Thoracic aorta (tissue), 2 donors: ENCODE measurements around the gene STEAP1. TPM values are rescaled to one million over a fixed set of nuclear protein-coding genes. Genes with fewer than 3 reads are reported as not detected.

Experiments
- ATAC-seq: fragments of 150-250 bp; one replicate; pipeline ENCODE4 v1.8.0; 2017; ENCODE audit warnings: low read depth; ENCODE audit not compliant: insufficient number of reproducible peaks, low FRiP score
- DNase-seq: peaks from one replicate; pipeline ENCODE4 v3.0.0-alpha.2; 2020; ENCODE audit warnings: low spot score
- H3K27ac ChIP-seq, 2 donors: fragments of 200-600 bp; sonication (generic); 1 replicate in 1 of 2; 2 replicates in 1 of 2; pipeline ENCODE4 v1.5.1; 2016; ENCODE audit warnings: mild to moderate bottlenecking in 2 of 2, moderate library complexity in 2 of 2
- H3K27me3 ChIP-seq: fragments of 200-600 bp; sonication (generic); replicated peaks from 2 replicates; pipeline ENCODE4 v1.6.0; 2016; ENCODE audit warnings: mild to moderate bottlenecking; ENCODE audit not compliant: insufficient read depth
- H3K36me3 ChIP-seq: fragments of 200-600 bp; sonication (generic); one replicate; pipeline ENCODE4 v1.5.1; 2016
- H3K4me1 ChIP-seq, 2 donors: fragments of 200-600 bp; sonication (generic); 1 replicate in 1 of 2; 2 replicates in 1 of 2; pipeline versions ENCODE4 v1.5.1 to v1.6.0; 2016; ENCODE audit warnings: low read depth in 2 of 2, mild to moderate bottlenecking in 1 of 2; ENCODE audit not compliant: control insufficient read depth in 1 of 2
- H3K4me3 ChIP-seq: fragments of 200-600 bp; sonication (generic); 2 replicates; pipeline ENCODE4 v1.5.1; 2016; ENCODE audit warnings: mild to moderate bottlenecking
- H3K9me3 ChIP-seq: fragments of 200-600 bp; sonication (generic); 2 replicates; pipeline ENCODE4 v1.5.1; 2016
- CTCF ChIP-seq: fragments of 200-600 bp; sonication (generic); IDR thresholded peaks from one replicate; pipeline ENCODE4 v1.5.1; 2019; ENCODE audit warnings: antibody characterized with exemption
- total RNA-seq, 2 donors: library from RNA; depleted of rRNA; stranded (reverse); fragments of >200 nt; gene quantifications; one replicate each; pipeline versions ENCODE4 v1.1.0 to v1.2.3, GENCODE V29; 2016

The STEAP1 gene
- total RNA-seq, 2 donors from 2014 or later = 15.6 to 26.5 TPM

GRCh38 chr7:90166153-90166552, 11.9 kb downstream of the STEAP1 start:
- no peak for TF ChIP-seq CTCF
- no peaks in the 10 kb centered on the region for H3K4me1 ChIP-seq

GRCh38 chr7:90167361-90167760, 13.1 kb downstream of the STEAP1 start:
- ATAC-seq (no peak), DNase-seq (no peak)
- H3K4me1 ChIP-seq = no peaks in the 10 kb centered on the region
- no peak overlapping the region for H3K4me3 ChIP-seq
- H3K9me3 ChIP-seq = peaks cover 3% of the 10 kb centered on the region
- H3K36me3 ChIP-seq = no peaks in the 10 kb centered on the region
- H3K27ac ChIP-seq = no peak overlapping the region
- no peaks in the 10 kb centered on the region for H3K27me3 ChIP-seq
- no peak for TF ChIP-seq CTCF

More at GRCh38 chr7:90166153-90166552, 11.9 kb downstream of the STEAP1 start:
- H3K27me3 ChIP-seq = no peaks in the 10 kb centered on the region
- ATAC-seq = no peak
- peaks cover 3% of the 10 kb centered on the region for H3K9me3 ChIP-seq
- H3K4me3 ChIP-seq = no peak overlapping the region
- H3K36me3 ChIP-seq = no peaks in the 10 kb centered on the region
- H3K27ac ChIP-seq = no peak overlapping the region
- DNase-seq = no peak

GRCh38 chr7:90169891-90170290, 15.6 kb downstream of the STEAP1 start:
- Histone ChIP-seq H3K9me3 (peaks cover 3% of the 10 kb centered on the region), H3K27me3 (no peaks in the 10 kb centered on the region), H3K4me3 (no peak overlapping the region), H3K36me3 (no peaks in the 10 kb centered on the region), H3K4me1 (no peaks in the 10 kb centered on the region), H3K27ac (no peak overlapping the region)
- DNase-seq (no peak), ATAC-seq (no peak)
- TF ChIP-seq CTCF = no peak

- Histone ChIP-seq H3K9me3 (peaks cover 3% of the 10 kb centered on the region), H3K4me3 (no peak overlapping the region), H3K4me1 (no peaks in the 10 kb centered on the region), H3K27me3 (no peaks in the 10 kb centered on the region), H3K36me3 (no peaks in the 10 kb centered on the region), H3K27ac (no peak overlapping the region)
- no peak for TF ChIP-seq CTCF
- no peak for ATAC-seq
- no peak for DNase-seq
Measured at GRCh38 chr7:90172121-90172520, 17.9 kb downstream of the STEAP1 start.

- ATAC-seq (no peak), DNase-seq (no peak)
- Histone ChIP-seq H3K36me3 (no peaks in the 10 kb centered on the region), H3K4me3 (no peak overlapping the region), H3K27me3 (no peaks in the 10 kb centered on the region), H3K27ac (no peak overlapping the region), H3K4me1 (no peaks in the 10 kb centered on the region), H3K9me3 (peaks cover 3% of the 10 kb centered on the region)
- no peak for TF ChIP-seq CTCF
Measured at GRCh38 chr7:90172624-90173023, 18.4 kb downstream of the STEAP1 start.
